Measurements from ENCODE around the gene TMPRSS15.

The TMPRSS15 gene

DNA sequence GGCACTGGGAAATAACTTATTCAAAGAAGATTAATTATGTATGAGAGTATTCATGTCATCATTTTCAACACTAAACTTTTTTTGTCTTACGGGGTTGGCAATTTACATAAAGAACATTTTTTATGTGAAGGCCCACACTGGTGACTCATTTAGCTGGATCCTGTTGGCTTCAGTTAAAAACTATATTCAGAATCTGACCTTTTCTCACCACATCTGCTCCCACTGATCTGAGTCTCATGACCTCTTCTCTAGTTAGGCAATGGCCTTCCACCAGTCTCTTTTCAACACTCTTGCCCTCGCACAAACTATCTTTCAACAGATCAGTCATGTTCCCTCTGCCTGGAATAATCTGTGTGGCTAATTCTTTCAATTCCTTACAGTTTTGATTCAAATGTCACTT lies 53.4 kb downstream of the TMPRSS15 start:
- TF ChIP-seq, protein P1, sequence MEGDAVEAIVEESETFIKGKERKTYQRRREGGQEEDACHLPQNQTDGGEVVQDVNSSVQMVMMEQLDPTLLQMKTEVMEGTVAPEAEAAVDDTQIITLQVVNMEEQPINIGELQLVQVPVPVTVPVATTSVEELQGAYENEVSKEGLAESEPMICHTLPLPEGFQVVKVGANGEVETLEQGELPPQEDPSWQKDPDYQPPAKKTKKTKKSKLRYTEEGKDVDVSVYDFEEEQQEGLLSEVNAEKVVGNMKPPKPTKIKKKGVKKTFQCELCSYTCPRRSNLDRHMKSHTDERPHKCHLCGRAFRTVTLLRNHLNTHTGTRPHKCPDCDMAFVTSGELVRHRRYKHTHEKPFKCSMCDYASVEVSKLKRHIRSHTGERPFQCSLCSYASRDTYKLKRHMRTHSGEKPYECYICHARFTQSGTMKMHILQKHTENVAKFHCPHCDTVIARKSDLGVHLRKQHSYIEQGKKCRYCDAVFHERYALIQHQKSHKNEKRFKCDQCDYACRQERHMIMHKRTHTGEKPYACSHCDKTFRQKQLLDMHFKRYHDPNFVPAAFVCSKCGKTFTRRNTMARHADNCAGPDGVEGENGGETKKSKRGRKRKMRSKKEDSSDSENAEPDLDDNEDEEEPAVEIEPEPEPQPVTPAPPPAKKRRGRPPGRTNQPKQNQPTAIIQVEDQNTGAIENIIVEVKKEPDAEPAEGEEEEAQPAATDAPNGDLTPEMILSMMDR (IDR thresholded peaks at IDR 0.05): no peak
- DNase-seq (ENCODE audit: low spot score): no peak
- no peak overlapping the region for H3K27ac ChIP-seq

DNA sequence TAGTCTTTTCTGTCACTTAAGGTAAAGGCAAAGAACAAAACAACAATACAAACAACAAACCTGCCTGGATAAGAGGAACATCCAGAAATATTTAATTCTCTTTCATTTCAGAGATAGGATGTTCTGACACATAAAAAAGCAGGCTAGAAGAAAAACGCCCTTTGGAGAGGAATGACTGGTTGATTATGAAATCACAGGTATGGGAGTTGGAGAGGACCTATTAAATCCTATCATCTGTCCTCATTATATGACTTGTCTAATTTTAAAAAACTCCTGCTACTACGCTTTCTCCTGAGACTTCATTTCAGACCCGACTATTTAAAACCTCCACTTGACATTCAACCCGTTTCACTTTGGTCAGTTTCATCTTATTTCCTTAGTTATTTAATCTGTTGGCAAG lies 54.1 kb downstream of the TMPRSS15 start:
- TF ChIP-seq, protein P1 (IDR thresholded peaks at IDR 0.05): no peak
- no peak for DNase-seq (ENCODE audit: low spot score)
- no peak overlapping the region for H3K27ac ChIP-seq
- H3K4me3 ChIP-seq: no peak overlapping the region

More for the DNA sequence above, 53.4 kb downstream of the TMPRSS15 start:
- H3K4me3 ChIP-seq: no peak overlapping the region

DNA sequence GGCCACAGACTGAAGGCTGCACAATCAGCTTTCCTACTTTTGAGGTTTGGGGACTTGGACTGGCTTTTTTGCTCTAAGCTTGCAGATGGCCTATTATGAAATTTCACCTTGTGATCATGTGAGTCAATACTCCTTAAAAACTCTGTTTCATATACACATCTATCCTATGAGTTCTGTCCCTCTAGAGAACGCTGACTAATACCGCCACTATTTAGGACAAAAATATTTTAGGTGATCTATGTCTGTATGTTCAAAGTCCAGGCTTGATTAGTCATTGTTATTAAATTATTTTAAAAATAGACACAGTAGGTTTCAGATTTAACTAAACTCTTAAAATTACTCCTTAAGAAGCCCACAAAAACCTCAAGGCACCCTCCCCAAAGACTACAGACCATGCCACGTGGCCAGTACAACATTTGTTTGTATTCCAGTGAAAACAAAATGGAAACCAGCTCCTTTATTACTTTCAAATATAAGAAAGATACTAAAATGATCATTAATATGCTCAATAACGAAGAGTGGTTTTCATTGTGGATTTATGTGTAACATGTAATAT lies 63.1 kb downstream of the TMPRSS15 start:
- H3K27ac ChIP-seq: no peak overlapping the region
- no peak overlapping the region for H3K4me3 ChIP-seq
- TF ChIP-seq, protein P1 (IDR thresholded peaks at IDR 0.05): no peak
- DNase-seq (ENCODE audit: low spot score): no peak

DNA sequence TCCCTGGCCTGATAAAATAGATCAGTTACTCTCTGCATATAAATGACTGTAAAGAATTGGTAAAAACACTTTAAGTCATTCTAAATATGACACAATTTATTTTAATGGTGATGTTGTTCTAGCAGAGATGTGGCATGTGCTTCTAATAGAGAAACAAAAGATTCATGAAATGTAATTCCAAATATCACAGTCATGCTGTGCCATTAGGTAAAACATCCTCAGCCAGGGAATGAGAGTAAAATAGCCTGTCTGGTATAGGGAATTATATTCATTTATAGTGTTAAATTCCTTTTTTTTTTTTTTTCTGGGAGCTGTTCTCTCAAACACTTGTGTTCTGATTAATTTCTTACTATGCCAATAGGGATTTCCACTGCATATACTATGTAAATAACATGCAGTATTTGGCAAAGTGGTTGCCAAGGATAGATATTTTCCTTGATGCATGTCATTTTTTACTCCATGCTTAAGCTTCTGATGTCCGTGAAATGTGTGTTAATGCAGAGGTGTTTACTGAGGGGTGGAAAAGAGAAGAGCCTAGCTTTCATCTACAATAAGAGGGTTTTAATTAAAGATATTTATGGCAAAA lies 67.8 kb downstream of the TMPRSS15 start:
- Histone ChIP-seq H3K27ac (no peak overlapping the region), H3K4me3 (no peak overlapping the region)
- TF ChIP-seq, protein P1 (IDR thresholded peaks at IDR 0.05): no peak
- DNase-seq (ENCODE audit: low spot score): no peak

DNA sequence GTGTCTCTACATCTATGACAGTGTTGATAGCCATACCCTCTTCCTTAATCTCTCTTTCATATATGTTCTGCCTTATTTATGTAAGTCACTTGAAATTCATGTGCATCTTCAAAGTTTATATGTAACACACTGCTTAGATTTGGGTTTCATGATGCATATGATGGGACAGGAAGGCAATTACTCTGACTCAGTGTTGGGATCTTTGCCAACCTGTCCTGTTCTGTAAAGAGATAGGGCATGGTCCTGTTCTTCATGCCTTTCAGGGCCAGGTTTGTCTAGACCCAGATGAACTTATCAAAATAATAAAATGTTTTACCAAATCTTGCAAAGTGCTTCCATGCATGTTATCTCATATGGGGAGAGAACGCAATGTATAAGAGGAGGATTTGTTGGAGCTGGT lies 69.5 kb downstream of the TMPRSS15 start:
- H3K4me3 ChIP-seq: no peak overlapping the region
- TF ChIP-seq, protein P1 (IDR thresholded peaks at IDR 0.05): no peak
- no peak overlapping the region for H3K27ac ChIP-seq
- DNase-seq (ENCODE audit: low spot score): no peak

DNA sequence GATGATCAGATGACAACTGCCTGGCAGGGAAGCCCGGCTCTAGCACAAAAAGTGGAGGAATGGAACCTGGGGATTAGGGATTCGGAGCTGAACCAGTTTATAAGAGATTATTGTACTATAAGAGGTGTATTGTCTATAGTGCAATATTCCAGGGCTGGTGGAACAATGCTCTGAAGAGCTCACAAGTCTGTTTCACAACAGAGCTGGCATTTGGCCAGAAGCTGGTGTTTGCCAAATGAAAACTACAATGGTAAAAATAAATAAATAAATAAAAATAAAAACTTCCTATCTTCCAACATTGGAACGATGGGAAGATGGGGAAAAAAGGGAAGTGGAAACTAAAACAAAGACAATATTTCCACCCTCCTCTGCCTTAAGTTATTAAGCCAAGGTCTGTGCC lies 85.4 kb downstream of the TMPRSS15 start:
- no peak overlapping the region for H3K4me3 ChIP-seq
- TF ChIP-seq, protein P1 (IDR thresholded peaks at IDR 0.05): no peak
- DNase-seq (ENCODE audit: low spot score): no peak
- no peak overlapping the region for H3K27ac ChIP-seq

DNA sequence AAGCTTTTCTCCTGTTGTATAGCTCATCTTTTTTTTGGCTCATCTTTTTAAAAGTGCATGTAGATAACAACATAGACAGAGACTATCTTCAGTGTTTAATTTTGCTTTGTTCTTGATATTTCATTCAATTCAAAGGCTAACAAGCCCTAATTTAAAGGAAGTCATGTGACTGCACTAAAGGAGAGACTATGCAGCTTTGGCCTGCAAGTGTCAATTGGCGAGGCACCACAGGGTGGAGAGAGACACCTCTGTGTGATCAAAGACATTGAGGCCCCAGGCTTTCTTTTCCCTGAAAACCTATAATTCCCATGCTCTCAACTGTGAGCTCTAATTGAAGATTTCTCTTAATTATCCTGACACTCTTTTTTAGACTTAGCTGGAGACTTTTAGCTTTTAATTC lies 105.4 kb downstream of the TMPRSS15 start:
- H3K4me3 ChIP-seq: no peak overlapping the region
- DNase-seq (ENCODE audit: low spot score): no peak
- H3K27ac ChIP-seq: no peak overlapping the region
- TF ChIP-seq, protein P1 (IDR thresholded peaks at IDR 0.05): no peak

Data from coronary artery (tissue), 2 donors.